Mesendoderm (in vitro differentiated cells): ENCODE results near the gene ROR1.

Experiments
- DNase-seq: peaks from one replicate; pipeline ENCODE4 v3.0.0; 2013
- H2AK5ac ChIP-seq: 2 replicates; pipeline ENCODE4 v1.6.1; 2013; ENCODE audit warnings: low read length, inconsistent platforms
- H2BK120ac ChIP-seq: 2 replicates; pipeline ENCODE4 v1.6.1; 2013; ENCODE audit warnings: low read depth, mild to moderate bottlenecking, low read length, moderate library complexity, mixed read lengths
- H2BK15ac ChIP-seq: replicated peaks from 2 replicates; pipeline ENCODE4 v1.6.1; 2013; ENCODE audit warnings: low read depth, mild to moderate bottlenecking, moderate library complexity
- H2BK5ac ChIP-seq: 2 replicates; pipeline ENCODE4 v1.6.1; 2013; ENCODE audit warnings: low read length, inconsistent platforms
- H3K18ac ChIP-seq: 2 replicates; pipeline ENCODE4 v1.6.1; 2013; ENCODE audit warnings: mild to moderate bottlenecking, low read length, mixed read lengths
- H3K23ac ChIP-seq: one replicate; pipeline ENCODE4 v1.6.1; 2013; ENCODE audit warnings: low read length
- H3K27ac ChIP-seq: 2 replicates; pipeline ENCODE4 v1.5.1; 2013; ENCODE audit warnings: low read depth, mild to moderate bottlenecking, inconsistent platforms, low read length, moderate library complexity
- H3K27me3 ChIP-seq: 2 replicates; pipeline ENCODE4 v1.6.1; 2013; ENCODE audit warnings: low read length, control low read depth, mild to moderate bottlenecking, inconsistent platforms; ENCODE audit not compliant: insufficient read depth, poor library complexity
- H3K36me3 ChIP-seq: 2 replicates; pipeline ENCODE4 v1.6.1; 2013; ENCODE audit warnings: low read length, inconsistent platforms; ENCODE audit not compliant: control insufficient read depth, insufficient read depth
- H3K4ac ChIP-seq: one replicate; pipeline ENCODE4 v1.6.1; 2013; ENCODE audit warnings: low read depth, mild to moderate bottlenecking, low read length, moderate library complexity
- H3K4me1 ChIP-seq: 2 replicates; pipeline ENCODE4 v1.6.1; 2013; ENCODE audit warnings: low read depth, low read length, inconsistent platforms; ENCODE audit not compliant: control insufficient read depth
- H3K4me2 ChIP-seq: 2 replicates; pipeline ENCODE4 v1.6.1; 2013; ENCODE audit warnings: low read length
- H3K4me3 ChIP-seq: 2 replicates; pipeline ENCODE4 v1.5.1; 2013; ENCODE audit warnings: mild to moderate bottlenecking, low read length
- H3K56ac ChIP-seq: one replicate; pipeline ENCODE4 v1.6.1; 2013; ENCODE audit warnings: low read length
- H3K79me1 ChIP-seq: 2 replicates; pipeline ENCODE4 v1.6.1; 2013; ENCODE audit warnings: low read length, inconsistent platforms
- H3K79me2 ChIP-seq: 2 replicates; pipeline ENCODE4 v1.6.1; 2013; ENCODE audit warnings: mild to moderate bottlenecking, low read length; ENCODE audit not compliant: control insufficient read depth, insufficient read depth
- H3K9ac ChIP-seq: 2 replicates; pipeline ENCODE4 v1.6.1; 2013; ENCODE audit warnings: low read length, inconsistent platforms
- H4K5ac ChIP-seq: one replicate; pipeline ENCODE4 v1.6.1; 2013; ENCODE audit warnings: low read length
- H4K8ac ChIP-seq: one replicate; pipeline ENCODE4 v1.6.1; 2013; ENCODE audit warnings: low read depth, mild to moderate bottlenecking, control low read depth, low read length, moderate library complexity
- WGBS: extraction: QIAGEN DNeasy Blood & Tissue Kit; methylation state at CpG from one replicate; pipeline ENCODE4 v1.1.7; 2013; ENCODE audit warnings: low lambda C conversion rate, missing lambda C conversion rate; ENCODE audit not compliant: insufficient coverage; ENCODE audit errors: extremely low coverage; 5-methylcytosine and 5-hydroxymethylcytosine counted together

Gene ROR1

DNA sequence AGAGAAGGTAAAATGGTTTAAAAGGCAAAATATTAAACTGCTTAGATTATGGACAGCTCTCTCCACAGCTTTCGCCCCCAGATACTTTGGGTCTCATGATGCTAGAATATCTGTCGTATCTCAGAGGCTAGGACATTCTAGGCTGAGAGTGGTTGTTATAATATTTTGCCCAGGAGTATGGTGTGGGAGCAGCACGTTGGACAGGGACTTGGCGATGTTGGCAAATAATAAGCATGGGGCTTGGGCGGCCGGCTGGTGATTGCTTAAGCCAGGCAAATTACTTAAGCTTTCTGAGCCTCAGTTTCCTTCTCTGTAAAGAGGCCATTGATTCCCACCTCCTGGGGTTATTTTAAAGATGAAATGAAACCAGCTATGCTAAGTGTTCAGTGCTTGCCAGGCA is 133.2 kb downstream of the ROR1 start:
- Histone ChIP-seq H2BK5ac (no peak overlapping the region), H3K36me3 (no peaks in the 10 kb centered on the region), H3K4me1 (peaks cover 17% of the 10 kb centered on the region), H3K79me1 (no peaks in the 10 kb centered on the region), H3K9ac (no peak overlapping the region), H3K4ac (no peak overlapping the region), H3K4me2 (no peak overlapping the region), H4K8ac (no peak overlapping the region), H3K56ac (no peak overlapping the region), H2BK120ac (no peak overlapping the region), H3K79me2 (no peaks in the 10 kb centered on the region), H4K5ac (no peak overlapping the region), H3K27ac (no peak overlapping the region), H2BK15ac (no peak overlapping the region), H2AK5ac (no peak overlapping the region), H3K23ac (no peak overlapping the region), H3K27me3 (no peaks in the 10 kb centered on the region), H3K4me3 (no peak overlapping the region), H3K18ac (peak overlapping the region; percentile 44)
- no peak for DNase-seq
- WGBS: no CpG with 5 or more reads among the region's 6 CpGs

GRCh38 chr1:63908016-63908415 is 134.2 kb downstream of the ROR1 start:
- DNase-seq: peak; percentile 52
- no peaks in the 10 kb centered on the region for H3K79me1 ChIP-seq
- H3K4me1 ChIP-seq: peaks cover 17% of the 10 kb centered on the region
- no peak overlapping the region for H2AK5ac ChIP-seq
- no CpG with 5 or more reads among the region's 1 CpG for WGBS
- H3K79me2 ChIP-seq: no peaks in the 10 kb centered on the region
- H3K4me3 ChIP-seq: no peak overlapping the region
- H4K8ac ChIP-seq: no peak overlapping the region
- no peak overlapping the region for H3K4ac ChIP-seq
- H3K9ac ChIP-seq: no peak overlapping the region
- H3K23ac ChIP-seq: no peak overlapping the region
- H3K4me2 ChIP-seq: no peak overlapping the region
- no peaks in the 10 kb centered on the region for H3K36me3 ChIP-seq
- no peak overlapping the region for H2BK120ac ChIP-seq
- H2BK5ac ChIP-seq: no peak overlapping the region
- no peak overlapping the region for H2BK15ac ChIP-seq
- H3K27me3 ChIP-seq: no peaks in the 10 kb centered on the region
- no peak overlapping the region for H3K27ac ChIP-seq
- no peak overlapping the region for H3K18ac ChIP-seq
- H4K5ac ChIP-seq: no peak overlapping the region
- H3K56ac ChIP-seq: no peak overlapping the region

DNA sequence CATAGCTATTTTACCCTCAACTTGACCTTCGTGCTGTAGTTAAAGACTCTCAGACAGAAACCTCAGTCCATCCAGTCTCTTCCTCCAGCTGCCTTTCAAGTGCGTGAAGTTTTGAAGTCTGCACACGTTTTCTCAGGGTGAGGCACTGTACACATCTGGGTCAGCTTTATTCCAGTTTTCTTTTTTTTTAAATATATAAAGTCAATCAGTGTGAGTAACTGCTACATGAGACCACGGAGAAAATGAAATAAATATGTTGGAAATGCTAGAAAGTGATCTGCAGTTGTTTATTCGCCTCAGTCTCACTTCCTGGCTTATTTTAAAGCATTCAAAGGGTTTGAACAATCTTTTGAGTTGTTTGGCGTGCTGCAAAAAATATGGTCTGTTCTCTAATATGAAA is 135.7 kb downstream of the ROR1 start:
- no peak overlapping the region for H3K4ac ChIP-seq
- WGBS: no CpG with 5 or more reads among the region's 6 CpGs
- H3K27ac ChIP-seq: no peak overlapping the region
- peaks cover 25% of the 10 kb centered on the region for H3K4me1 ChIP-seq
- no peak for DNase-seq
- H3K27me3 ChIP-seq: no peaks in the 10 kb centered on the region
- H3K9ac ChIP-seq: no peak overlapping the region
- H3K79me2 ChIP-seq: peaks cover 3% of the 10 kb centered on the region
- H3K56ac ChIP-seq: no peak overlapping the region
- no peak overlapping the region for H2BK5ac ChIP-seq
- no peak overlapping the region for H2BK120ac ChIP-seq
- no peak overlapping the region for H3K4me3 ChIP-seq
- no peak overlapping the region for H4K8ac ChIP-seq
- no peak overlapping the region for H2BK15ac ChIP-seq
- H2AK5ac ChIP-seq: no peak overlapping the region
- no peak overlapping the region for H3K23ac ChIP-seq
- H3K79me1 ChIP-seq: peaks cover 4% of the 10 kb centered on the region
- H3K4me2 ChIP-seq: no peak overlapping the region
- no peak overlapping the region for H4K5ac ChIP-seq
- no peaks in the 10 kb centered on the region for H3K36me3 ChIP-seq
- no peak overlapping the region for H3K18ac ChIP-seq

DNA sequence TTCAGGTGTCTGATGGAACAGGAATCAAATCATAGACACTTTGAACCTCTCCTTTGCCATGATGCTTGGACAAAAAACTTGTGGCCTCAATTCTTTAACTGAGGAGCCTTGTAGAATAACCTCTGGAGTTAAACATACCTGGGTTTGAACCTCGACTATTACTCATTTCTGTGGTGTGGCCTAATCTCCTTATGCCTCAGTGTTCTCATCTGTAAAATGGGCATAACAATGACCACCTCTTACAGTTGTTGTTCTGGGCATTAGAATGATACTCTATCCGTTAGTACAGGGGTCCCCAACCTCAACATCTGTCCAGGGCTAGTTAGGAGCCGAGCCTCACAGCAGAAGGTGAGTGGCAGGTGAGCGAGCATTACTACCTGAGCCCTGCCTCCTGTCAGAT is 137.2 kb downstream of the ROR1 start:
- Histone ChIP-seq H4K5ac (no peak overlapping the region), H3K27ac (no peak overlapping the region), H3K4me1 (peaks cover 25% of the 10 kb centered on the region), H3K79me2 (peaks cover 6% of the 10 kb centered on the region), H3K79me1 (peaks cover 4% of the 10 kb centered on the region), H3K4me2 (no peak overlapping the region), H3K18ac (no peak overlapping the region), H2AK5ac (no peak overlapping the region), H4K8ac (no peak overlapping the region), H3K36me3 (no peaks in the 10 kb centered on the region), H2BK120ac (no peak overlapping the region), H3K56ac (no peak overlapping the region), H3K9ac (no peak overlapping the region), H2BK15ac (no peak overlapping the region), H3K27me3 (no peaks in the 10 kb centered on the region), H3K4me3 (no peak overlapping the region), H3K23ac (no peak overlapping the region), H3K4ac (no peak overlapping the region), H2BK5ac (no peak overlapping the region)
- no peak for DNase-seq
- no CpG with 5 or more reads among the region's 4 CpGs for WGBS

- no peak overlapping the region for H2BK5ac ChIP-seq
- no peaks in the 10 kb centered on the region for H3K36me3 ChIP-seq
- peak; percentile 86 for DNase-seq
Observed at GRCh38 chr1:63912643-63913042, 138.8 kb downstream of the ROR1 start.

DNA sequence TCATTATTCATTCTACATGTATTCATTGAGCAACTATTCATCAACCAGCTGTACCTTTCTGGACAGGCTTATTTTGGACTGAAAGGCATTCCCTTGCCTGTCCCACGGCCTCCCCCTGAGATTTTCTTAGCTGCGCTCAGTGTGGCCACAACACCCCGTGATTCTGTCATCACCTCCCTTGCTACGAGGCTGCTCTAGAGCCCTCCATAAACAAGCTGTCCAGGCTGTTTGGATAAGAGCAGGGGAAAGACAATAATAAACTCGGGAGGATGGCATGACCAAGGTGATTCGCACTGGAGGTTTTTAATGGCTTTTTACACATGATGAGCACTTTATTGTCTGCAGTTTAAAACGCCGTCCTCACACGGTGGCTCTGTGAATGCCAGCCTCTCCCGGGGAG is 139.7 kb downstream of the ROR1 start:
- no peak overlapping the region for H3K4me2 ChIP-seq
- H3K79me1 ChIP-seq: peaks cover 4% of the 10 kb centered on the region
- no peak overlapping the region for H4K5ac ChIP-seq
- H3K23ac ChIP-seq: no peak overlapping the region
- H3K79me2 ChIP-seq: peaks cover 6% of the 10 kb centered on the region
- H2BK15ac ChIP-seq: peak overlapping the region; percentile 80
- peaks cover 19% of the 10 kb centered on the region for H3K4me1 ChIP-seq
- H3K4ac ChIP-seq: no peak overlapping the region
- H3K27me3 ChIP-seq: no peaks in the 10 kb centered on the region
- no peak overlapping the region for H2BK120ac ChIP-seq
- no peak overlapping the region for H4K8ac ChIP-seq
- H3K18ac ChIP-seq: peak overlapping the region; percentile 51
- no peak for DNase-seq
- peak overlapping the region; percentile 52 for H2AK5ac ChIP-seq
- no peak overlapping the region for H2BK5ac ChIP-seq
- no CpG with 5 or more reads among the region's 10 CpGs for WGBS
- H3K56ac ChIP-seq: peak overlapping the region; percentile 63
- no peak overlapping the region for H3K27ac ChIP-seq
- no peak overlapping the region for H3K9ac ChIP-seq
- no peaks in the 10 kb centered on the region for H3K36me3 ChIP-seq
- H3K4me3 ChIP-seq: no peak overlapping the region

More at GRCh38 chr1:63912643-63913042, 138.8 kb downstream of the ROR1 start:
- Histone ChIP-seq H3K23ac (no peak overlapping the region), H2AK5ac (no peak overlapping the region), H3K56ac (peak overlapping the region; percentile 31), H3K4me3 (no peak overlapping the region), H2BK120ac (no peak overlapping the region), H2BK15ac (no peak overlapping the region), H3K79me1 (peaks cover 4% of the 10 kb centered on the region), H3K9ac (no peak overlapping the region), H3K18ac (peak overlapping the region; percentile 11), H4K8ac (no peak overlapping the region), H3K4me2 (no peak overlapping the region), H3K79me2 (peaks cover 6% of the 10 kb centered on the region), H4K5ac (no peak overlapping the region), H3K4ac (no peak overlapping the region), H3K27ac (no peak overlapping the region), H3K4me1 (peaks cover 22% of the 10 kb centered on the region), H3K27me3 (no peaks in the 10 kb centered on the region)
- WGBS: no CpG with 5 or more reads among the region's 5 CpGs
